NB4 (cell line): Measurements from ENCODE around the gene GLI1.

ENCODE experiments used
- DNase-seq: peaks from one replicate; pipeline ENCODE4 v3.0.0; 2010; ENCODE audit warnings: low read depth
- H3K4me3 ChIP-seq: one replicate; pipeline ENCODE4 v1.5.1; 2011; ENCODE audit warnings: mild to moderate bottlenecking, low read depth, low read length, moderate library complexity
- CTCF ChIP-seq: IDR thresholded peaks from one replicate; pipeline ENCODE4 v1.5.1; 2012; ENCODE audit warnings: low read depth, low read length
- MYC ChIP-seq: IDR thresholded peaks from 2 replicates; pipeline ENCODE4 v1.6.1; 2011; ENCODE audit warnings: low read depth, low read length
- POLR2A ChIP-seq: IDR thresholded peaks from 2 replicates; pipeline ENCODE4 v1.6.1; 2011; ENCODE audit warnings: mild to moderate bottlenecking; ENCODE audit not compliant: insufficient read length; ENCODE audit errors: extremely low read depth
- TF ChIP-seq, protein P1 (sequence below): IDR thresholded peaks from 2 replicates; pipeline ENCODE4 v1.6.1; 2011; ENCODE audit warnings: low read depth, low read length

Gene GLI1

GRCh38 chr12:57472391-57472790 is 12.8 kb downstream of the GLI1 start:
- TF ChIP-seq POLR2A (no peak), MYC (no peak), CTCF (no peak)
- TF ChIP-seq, protein P1, sequence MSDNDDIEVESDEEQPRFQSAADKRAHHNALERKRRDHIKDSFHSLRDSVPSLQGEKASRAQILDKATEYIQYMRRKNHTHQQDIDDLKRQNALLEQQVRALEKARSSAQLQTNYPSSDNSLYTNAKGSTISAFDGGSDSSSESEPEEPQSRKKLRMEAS: no peak
- H3K4me3 ChIP-seq: no peak overlapping the region

GRCh38 chr12:57473392-57473791 is 13.8 kb downstream of the GLI1 start:
- TF ChIP-seq MYC: no peak
- TF ChIP-seq CTCF: no peak
- TF ChIP-seq, protein P1: no peak
- no peak for TF ChIP-seq POLR2A
- no peak overlapping the region for H3K4me3 ChIP-seq

More at GRCh38 chr12:57472391-57472790, 12.8 kb downstream of the GLI1 start:
- no peak for DNase-seq

DNA sequence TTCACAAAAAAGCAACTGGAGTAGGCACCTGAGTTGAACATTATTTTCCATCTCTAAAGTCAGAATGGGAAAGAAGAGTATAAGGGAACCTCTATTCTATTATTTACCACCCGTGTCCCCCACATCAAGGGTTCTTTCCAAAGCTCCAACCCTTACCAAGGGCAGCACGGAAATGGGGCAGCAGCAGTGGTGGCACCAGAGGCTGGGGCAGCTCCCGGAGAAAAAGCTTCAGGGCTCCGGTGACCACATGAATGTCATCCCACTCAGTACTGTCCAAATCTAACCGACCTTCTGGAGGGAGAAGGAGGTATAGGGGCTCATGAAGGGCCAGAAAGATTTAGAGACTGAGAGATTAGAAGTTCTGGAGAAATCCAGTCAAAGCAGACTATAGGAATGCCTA is 14.3 kb downstream of the GLI1 start:
- TF ChIP-seq MYC: no peak
- TF ChIP-seq, protein P1: no peak
- TF ChIP-seq CTCF: no peak
- no peak for TF ChIP-seq POLR2A
- DNase-seq: no peak
- H3K4me3 ChIP-seq: no peak overlapping the region

More at GRCh38 chr12:57473392-57473791, 13.8 kb downstream of the GLI1 start:
- no peak for DNase-seq

DNA sequence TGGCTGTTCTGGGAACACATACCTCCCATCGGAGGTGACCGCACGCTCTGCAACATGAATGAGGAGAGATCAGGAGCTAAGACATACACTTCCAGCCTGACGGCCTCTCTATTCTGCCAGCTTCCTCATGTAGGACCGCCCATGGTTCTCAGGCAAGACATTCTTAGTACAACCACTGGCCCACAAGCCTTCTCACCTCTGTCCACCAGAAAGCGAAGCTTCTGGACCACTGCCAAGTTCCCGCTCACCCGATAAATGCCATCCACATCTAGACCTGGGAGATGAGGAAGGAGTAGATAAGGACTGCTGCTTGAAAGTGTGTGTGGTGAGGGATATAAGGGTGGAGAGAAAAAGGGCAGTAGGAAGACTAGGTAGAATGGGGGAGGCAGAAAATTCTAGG is 14.8 kb downstream of the GLI1 start:
- H3K4me3 ChIP-seq: no peak overlapping the region
- DNase-seq: no peak
- TF ChIP-seq POLR2A: no peak
- TF ChIP-seq MYC: no peak
- TF ChIP-seq, protein P1: no peak
- TF ChIP-seq CTCF: no peak

- H3K4me3 ChIP-seq: no peak overlapping the region
- no peak for DNase-seq
- TF ChIP-seq, protein P1: no peak
- TF ChIP-seq POLR2A: no peak
- TF ChIP-seq CTCF: no peak
- TF ChIP-seq MYC: no peak
Observed at GRCh38 chr12:57474862-57475261, 15.3 kb downstream of the GLI1 start.
